HUES48 (cell line): ENCODE measurements around the gene FGF2.
A peak's percentile ranks its signal among the peaks of the same experiment; 100 is the strongest.

Experiments used
- H3K27ac ChIP-seq: one replicate; pipeline ENCODE4 v1.7.0; 2013; ENCODE audit warnings: low read depth, low read length, inconsistent platforms
- H3K27me3 ChIP-seq: 2 replicates; pipeline ENCODE4 v1.6.1; 2013; ENCODE audit warnings: mild to moderate bottlenecking, low read length; ENCODE audit not compliant: control insufficient read depth, insufficient read depth
- H3K36me3 ChIP-seq: 2 replicates; pipeline ENCODE4 v1.6.1; 2013; ENCODE audit warnings: low read length; ENCODE audit not compliant: control insufficient read depth, insufficient read depth
- H3K4me1 ChIP-seq: 2 replicates; pipeline ENCODE4 v1.6.1; 2013; ENCODE audit warnings: mild to moderate bottlenecking, low read length; ENCODE audit not compliant: control insufficient read depth, insufficient read depth
- H3K4me3 ChIP-seq: 2 replicates; pipeline ENCODE4 v1.5.1; 2013; ENCODE audit warnings: mild to moderate bottlenecking, low read depth, low read length
- H3K9ac ChIP-seq: 2 replicates; pipeline ENCODE4 v1.6.1; 2013; ENCODE audit warnings: mild to moderate bottlenecking, low read depth, low read length, moderate library complexity
- H3K9me3 ChIP-seq: 2 replicates; pipeline ENCODE4 v1.6.1; 2013; ENCODE audit warnings: low read length; ENCODE audit not compliant: control insufficient read depth, insufficient read depth

The FGF2 gene

DNA sequence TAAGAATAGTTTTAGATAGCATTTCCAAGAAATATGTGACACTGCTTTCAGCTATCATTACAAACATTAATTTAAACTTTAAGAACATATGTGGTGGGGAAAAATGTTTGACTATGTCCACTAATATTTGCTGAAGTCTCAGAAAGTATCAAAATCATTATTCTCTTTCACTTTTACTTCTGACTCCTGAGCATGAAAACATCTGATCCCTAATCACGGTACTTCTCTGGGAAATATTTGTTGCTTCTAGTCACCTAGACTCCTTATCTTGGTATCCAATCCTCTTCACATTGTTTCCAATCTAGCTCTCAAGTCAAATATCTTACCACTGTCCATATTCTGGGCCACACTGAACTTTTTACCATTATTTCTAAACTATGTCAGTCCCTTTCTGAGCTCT, 85.0 kb downstream of the FGF2 start:
- Histone ChIP-seq H3K4me3 (no peak overlapping the region), H3K9ac (no peak overlapping the region), H3K4me1 (peaks cover 11% of the 10 kb centered on the region; the same call in 1 of the 2 replicates), H3K27ac (no peak overlapping the region), H3K36me3 (peaks cover 2% of the 10 kb centered on the region; the same call in 1 of the 2 replicates), H3K9me3 (no peaks in the 10 kb centered on the region), H3K27me3 (no peaks in the 10 kb centered on the region)

DNA sequence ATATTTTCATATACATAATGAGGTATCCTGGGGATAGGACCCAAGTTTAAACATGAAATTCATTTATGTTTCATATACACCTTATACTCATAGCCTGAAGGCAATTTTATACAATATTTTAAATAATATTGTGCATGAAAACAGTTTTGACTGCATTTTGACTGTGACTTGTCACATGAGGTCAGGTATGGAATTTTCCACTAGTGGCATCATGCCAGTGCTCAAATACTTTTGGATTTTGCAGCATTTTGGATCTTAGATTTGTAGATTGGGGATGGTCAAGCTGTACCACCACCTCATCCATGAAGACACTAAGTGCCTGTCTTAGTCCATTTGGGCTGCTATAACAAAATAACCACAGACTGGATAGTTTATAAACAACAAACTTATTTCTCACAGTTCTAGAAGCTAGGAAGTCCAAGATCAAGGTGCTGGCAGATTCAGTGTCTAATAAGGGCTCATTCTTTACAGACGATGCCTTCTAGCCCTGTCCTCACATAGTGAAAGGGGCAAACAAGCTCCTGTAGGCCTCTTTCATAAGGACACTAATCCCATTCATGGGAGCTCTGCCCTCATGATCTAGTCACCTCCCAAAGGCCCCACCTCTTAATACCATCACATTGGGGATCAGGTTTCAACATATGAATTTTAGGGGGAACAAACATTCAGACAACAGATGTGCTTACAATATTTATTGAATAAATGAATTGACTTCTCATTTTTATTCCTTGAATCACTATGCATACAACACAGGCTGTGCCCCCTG, 86.4 kb downstream of the FGF2 start:
- Histone ChIP-seq H3K4me1 (peaks cover 11% of the 10 kb centered on the region; the same call in 1 of the 2 replicates), H3K4me3 (no peak overlapping the region), H3K36me3 (peaks cover 2% of the 10 kb centered on the region; the same call in 1 of the 2 replicates), H3K9me3 (no peaks in the 10 kb centered on the region), H3K9ac (no peak overlapping the region), H3K27ac (no peak overlapping the region), H3K27me3 (no peaks in the 10 kb centered on the region)

DNA sequence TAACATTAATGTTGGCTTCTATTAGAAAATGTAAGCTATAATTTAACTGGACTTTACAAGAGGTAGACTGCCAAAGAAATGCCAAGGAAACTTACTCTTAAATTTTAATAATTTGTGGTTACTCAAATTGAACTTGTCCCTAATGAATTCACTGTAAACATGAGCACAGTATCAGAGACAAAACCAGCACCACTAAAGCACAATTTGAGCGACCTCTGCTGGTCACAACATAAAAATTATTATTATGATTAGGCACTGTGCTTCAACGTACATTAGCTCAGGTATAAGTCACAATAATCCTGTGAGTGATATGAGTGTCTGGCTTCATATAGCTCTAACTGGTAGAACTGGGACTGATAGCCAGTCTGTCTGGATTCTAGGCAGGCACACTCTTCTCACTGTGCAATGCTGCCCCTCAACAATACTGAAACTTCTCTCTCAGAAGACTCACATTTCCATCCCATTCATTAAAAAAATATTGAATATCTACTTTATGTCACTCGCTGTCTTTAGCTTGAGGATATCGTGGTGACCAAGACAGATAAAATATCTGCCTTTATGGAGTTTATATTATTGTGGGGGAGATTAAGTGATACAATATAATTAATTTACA, 87.8 kb downstream of the FGF2 start:
- H3K27ac ChIP-seq, result no peak overlapping the region
- H3K36me3 ChIP-seq, result peaks cover 2% of the 10 kb centered on the region; the same call in 1 of the 2 replicates
- no peak overlapping the region for H3K4me3 ChIP-seq
- H3K4me1 ChIP-seq, result peaks cover 9% of the 10 kb centered on the region; the same call in 1 of the 2 replicates
- H3K9me3 ChIP-seq, result no peaks in the 10 kb centered on the region
- H3K27me3 ChIP-seq, result no peaks in the 10 kb centered on the region
- H3K9ac ChIP-seq, result no peak overlapping the region

DNA sequence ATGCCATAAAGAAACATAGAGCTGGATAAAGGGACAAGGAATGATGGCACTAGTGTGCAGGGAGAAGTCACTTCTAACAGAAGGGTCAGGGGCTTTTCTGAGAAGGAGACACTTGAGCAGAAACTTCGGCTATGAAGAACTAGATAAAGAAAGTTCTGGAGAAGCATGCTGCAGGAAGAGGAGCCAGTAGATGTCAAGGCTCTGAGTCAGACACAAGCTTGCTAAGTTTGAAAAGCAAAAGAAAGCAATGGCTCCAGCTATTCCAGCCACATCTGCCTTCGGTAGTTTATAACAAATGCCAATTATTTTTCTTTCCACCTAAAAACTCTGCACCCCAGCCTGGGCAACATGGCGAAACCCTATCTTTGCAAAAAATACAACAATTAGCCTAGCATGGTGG, 88.3 kb downstream of the FGF2 start:
- Histone ChIP-seq H3K9ac (no peak overlapping the region), H3K4me1 (peaks cover 4% of the 10 kb centered on the region; the same call in 1 of the 2 replicates)

DNA sequence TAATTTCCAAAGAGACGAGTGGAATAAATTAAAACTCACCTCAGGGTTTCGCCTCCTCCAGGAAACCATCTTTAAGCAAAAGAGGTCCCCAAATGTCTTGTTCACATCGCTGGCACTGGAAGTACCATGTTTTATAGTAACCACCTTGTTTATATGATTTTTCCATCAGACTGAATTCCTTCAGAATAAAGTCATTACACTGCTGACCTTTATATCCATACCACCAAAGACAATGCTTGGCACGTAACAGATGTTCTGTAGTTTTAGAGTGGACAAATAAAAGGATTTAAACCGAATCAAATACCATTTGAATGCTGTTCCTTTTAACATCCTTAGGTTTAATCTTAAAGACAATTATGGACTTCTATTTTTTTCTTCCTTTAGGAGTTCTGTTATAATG, 91.1 kb downstream of the FGF2 start:
- H3K27ac ChIP-seq, result no peak overlapping the region
- H3K4me1 ChIP-seq, result peaks cover 4% of the 10 kb centered on the region; the same call in 1 of the 2 replicates
- no peak overlapping the region for H3K9ac ChIP-seq
- H3K36me3 ChIP-seq, result no peaks in the 10 kb centered on the region
- H3K27me3 ChIP-seq, result no peaks in the 10 kb centered on the region
- H3K9me3 ChIP-seq, result no peaks in the 10 kb centered on the region
- no peak overlapping the region for H3K4me3 ChIP-seq

More for the DNA sequence above, 88.3 kb downstream of the FGF2 start:
- Histone ChIP-seq H3K4me3 (no peak overlapping the region), H3K36me3 (peaks cover 2% of the 10 kb centered on the region; the same call in 1 of the 2 replicates), H3K27ac (no peak overlapping the region), H3K9me3 (no peaks in the 10 kb centered on the region), H3K27me3 (no peaks in the 10 kb centered on the region)

DNA sequence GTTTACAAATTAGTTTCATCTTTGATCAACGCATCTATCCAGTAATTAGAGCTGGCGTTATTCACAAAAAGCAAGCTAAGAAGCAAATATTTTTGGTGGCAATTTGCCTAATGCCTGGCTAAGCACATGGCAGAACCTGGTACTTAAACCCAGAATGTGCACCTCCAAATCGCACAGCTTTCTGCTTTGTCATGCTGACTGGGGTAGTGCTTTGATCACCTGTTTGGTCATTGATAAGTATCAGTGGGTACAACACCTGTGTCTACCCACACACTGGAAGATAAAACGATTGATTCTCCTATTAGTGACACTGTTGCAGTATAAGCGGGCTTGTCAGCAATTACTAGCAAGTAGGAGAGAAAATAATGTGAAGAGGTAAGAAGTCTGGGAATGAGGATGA, 93.8 kb downstream of the FGF2 start:
- Histone ChIP-seq H3K27me3 (no peaks in the 10 kb centered on the region), H3K4me1 (peaks cover 7% of the 10 kb centered on the region; the same call in 1 of the 2 replicates), H3K4me3 (no peak overlapping the region), H3K9ac (no peak overlapping the region), H3K27ac (no peak overlapping the region), H3K36me3 (no peaks in the 10 kb centered on the region), H3K9me3 (no peaks in the 10 kb centered on the region)

DNA sequence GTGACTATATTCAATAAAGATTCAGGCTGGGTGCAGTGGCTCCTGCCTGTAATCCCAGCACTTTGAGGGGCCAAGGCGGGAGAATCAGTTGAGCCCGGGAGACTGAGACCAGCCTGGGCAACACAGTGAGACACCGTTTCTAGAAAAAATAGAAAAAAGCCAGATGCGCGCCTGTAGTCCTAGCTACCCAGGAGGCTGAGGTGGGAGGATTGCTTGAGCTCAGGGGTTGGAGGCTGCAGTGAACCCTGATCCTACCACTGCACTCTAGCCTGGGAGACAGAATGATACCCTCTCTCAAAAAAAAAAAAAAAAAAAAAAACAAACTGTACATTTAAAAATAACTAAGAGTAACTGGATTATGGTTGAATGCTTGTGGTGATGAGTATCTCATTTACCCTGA, 94.7 kb downstream of the FGF2 start:
- H3K9me3 ChIP-seq, result no peaks in the 10 kb centered on the region
- peak overlapping the region; percentile 89 for H3K4me3 ChIP-seq
- no peak overlapping the region for H3K9ac ChIP-seq
- no peak overlapping the region for H3K27ac ChIP-seq
- no peaks in the 10 kb centered on the region for H3K27me3 ChIP-seq
- no peaks in the 10 kb centered on the region for H3K36me3 ChIP-seq
- peaks cover 7% of the 10 kb centered on the region; the same call in 1 of the 2 replicates for H3K4me1 ChIP-seq

DNA sequence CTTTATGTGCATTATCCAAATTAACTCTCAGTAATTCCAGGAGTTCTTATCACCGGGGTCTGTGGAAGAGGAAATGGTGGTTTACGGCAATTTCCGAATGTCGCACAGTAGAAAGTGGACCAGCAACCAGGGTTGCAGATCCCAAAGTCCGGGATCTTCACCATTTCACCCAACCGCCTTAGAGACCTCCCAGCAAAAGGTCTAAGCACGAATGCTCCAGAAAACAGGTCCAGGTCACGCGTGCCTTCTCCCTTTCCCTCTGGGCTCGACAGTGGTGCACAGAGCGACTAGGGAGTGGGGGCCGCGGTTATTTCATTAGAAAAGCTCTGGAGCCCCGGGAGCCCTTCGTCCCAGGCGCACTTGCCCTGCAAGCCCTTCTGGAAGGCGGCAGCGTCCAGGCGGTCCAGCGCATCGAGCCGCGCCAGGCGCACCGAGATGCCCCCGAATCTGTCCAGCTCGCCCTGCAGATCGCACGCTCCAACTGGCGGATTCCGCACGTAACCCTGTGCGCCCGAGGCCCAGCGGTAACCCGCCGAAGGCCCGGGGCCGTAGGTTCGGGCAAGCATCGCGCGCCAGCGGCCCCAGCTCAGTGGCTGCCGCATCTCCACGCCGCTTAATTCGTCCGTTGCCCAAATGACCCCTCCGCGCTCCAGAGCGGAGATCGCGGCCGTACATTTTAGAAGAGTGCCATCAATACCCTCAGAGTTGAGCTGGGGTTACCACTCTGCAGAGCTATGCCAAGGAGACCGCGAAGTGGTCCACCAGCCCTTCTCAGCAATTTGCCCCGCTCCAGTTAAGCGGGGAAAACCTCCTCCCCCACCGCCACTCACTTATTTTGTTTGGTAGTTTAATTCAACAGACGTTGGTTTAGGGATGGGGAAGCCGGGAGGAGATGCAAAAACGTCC, 95.6 kb downstream of the FGF2 start, which contains the start of gene NUDT6:
Gene NUDT6 (minus strand): TSS at position 627 of the 906 bp plus-strand sequence. CDS start 25 bp downstream, at position 602.
- H3K27ac ChIP-seq, result peak within 1 kb of the TSS; percentile 93
- H3K27me3 ChIP-seq, result no peaks in the 10 kb centered on the region
- H3K4me1 ChIP-seq, result peaks cover 7% of the 10 kb centered on the region; the same call in 1 of the 2 replicates
- peak within 1 kb of the TSS; percentile 89 for H3K4me3 ChIP-seq
- no peaks in the 10 kb centered on the region for H3K36me3 ChIP-seq
- H3K9ac ChIP-seq, result peak within 1 kb of the TSS; percentile 72
- no peaks in the 10 kb centered on the region for H3K9me3 ChIP-seq

DNA sequence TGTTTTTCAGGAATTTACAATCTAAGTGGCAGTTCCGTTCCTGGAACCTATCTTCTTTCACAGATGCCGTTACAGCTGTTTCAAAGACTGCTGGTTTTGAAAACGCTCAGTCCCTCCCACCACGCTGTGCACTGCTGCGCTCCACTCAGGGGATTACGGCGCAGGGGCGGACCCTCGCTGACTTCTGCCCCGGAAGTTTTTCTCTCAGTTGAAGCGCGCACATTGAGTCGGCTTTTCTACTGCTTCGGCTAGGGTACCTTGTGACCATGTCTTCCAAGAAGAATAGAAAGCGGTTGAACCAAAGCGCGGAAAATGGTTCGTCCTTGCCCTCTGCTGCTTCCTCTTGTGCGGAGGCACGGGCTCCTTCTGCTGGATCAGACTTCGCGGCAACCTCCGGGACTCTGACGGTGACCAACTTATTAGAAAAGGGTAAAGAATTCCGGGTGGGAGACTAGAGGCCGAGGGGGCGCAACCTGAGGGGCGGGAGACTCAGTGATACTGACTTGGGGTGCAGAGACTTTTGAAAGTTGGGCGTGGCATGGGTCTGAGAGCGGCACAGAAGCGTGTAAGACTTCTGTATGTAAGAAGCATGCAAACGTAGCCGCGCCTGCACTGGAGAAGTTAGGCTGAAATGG, 96.4 kb downstream of the FGF2 start:
- Histone ChIP-seq H3K9ac (peak overlapping the region; percentile 72), H3K27me3 (no peaks in the 10 kb centered on the region), H3K4me3 (peak overlapping the region; percentile 89), H3K9me3 (no peaks in the 10 kb centered on the region), H3K36me3 (peaks cover 7% of the 10 kb centered on the region; the same call in 1 of the 2 replicates), H3K4me1 (peaks cover 7% of the 10 kb centered on the region; the same call in 1 of the 2 replicates), H3K27ac (peak overlapping the region; percentile 93)

DNA sequence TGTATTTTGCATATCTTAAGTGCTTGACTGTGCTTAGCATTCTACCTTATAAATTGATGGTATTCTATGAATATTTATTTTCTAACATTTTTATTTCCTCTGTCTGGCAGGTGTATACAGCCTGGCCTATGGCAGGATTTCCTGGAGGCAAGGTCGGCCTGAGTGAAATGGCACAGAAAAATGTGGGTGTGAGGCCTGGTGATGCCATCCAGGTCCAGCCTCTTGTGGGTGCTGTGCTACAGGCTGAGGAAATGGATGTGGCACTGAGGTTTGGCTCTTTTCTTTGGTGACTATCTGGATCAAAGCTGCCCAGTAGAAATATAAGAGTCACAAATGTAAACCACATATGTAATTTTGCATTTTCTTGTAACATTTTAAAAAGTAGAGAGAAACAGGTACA, 102.3 kb downstream of the FGF2 start:
- Histone ChIP-seq H3K36me3 (peaks cover 63% of the 10 kb centered on the region), H3K27ac (no peak overlapping the region), H3K9me3 (no peaks in the 10 kb centered on the region), H3K4me1 (peaks cover 6% of the 10 kb centered on the region; the same call in 1 of the 2 replicates), H3K27me3 (no peaks in the 10 kb centered on the region), H3K4me3 (no peak overlapping the region), H3K9ac (no peak overlapping the region)
